Activated naive CD8-positive, alpha-beta T cell treated with anti-CD3 and anti-CD28 coated beads, Interleukin-2, amount 50 U/mL, for 24 hours (primary cell): ENCODE measurements around the gene PPM1E.
"Not testable (repeated sequence)": the region's sequence is repeated elsewhere in the genome, so short reads cannot be mapped to it uniquely, and the experiment has no call there.

Experiments used
- ATAC-seq: fragments of 150-1000 bp; cut with Tn5 transposase; one replicate; pipeline ENCODE4 v1.10.0; 2021
- DNase-seq: peaks from one replicate; pipeline ENCODE4 v3.0.0; 2021
- H3K27ac Mint-ChIP-seq: one replicate; pipeline ENCODE4 v1.8.0; 2021; ENCODE audit warnings: mild to moderate bottlenecking, mixed read lengths
- H3K27me3 Mint-ChIP-seq: one replicate; pipeline ENCODE4 v1.8.0; 2021; ENCODE audit warnings: mixed read lengths
- H3K36me3 Mint-ChIP-seq: one replicate; pipeline ENCODE4 v1.8.0; 2021; ENCODE audit warnings: low read depth, mixed read lengths
- H3K4me1 Mint-ChIP-seq: one replicate; pipeline ENCODE4 v1.8.0; 2021; ENCODE audit warnings: mixed read lengths
- H3K4me3 Mint-ChIP-seq: one replicate; pipeline ENCODE4 v1.8.0; 2021; ENCODE audit warnings: mild to moderate bottlenecking, moderate library complexity, mixed read lengths
- H3K9me3 Mint-ChIP-seq: one replicate; pipeline ENCODE4 v1.8.0; 2021; ENCODE audit warnings: mixed read lengths

The PPM1E gene

DNA sequence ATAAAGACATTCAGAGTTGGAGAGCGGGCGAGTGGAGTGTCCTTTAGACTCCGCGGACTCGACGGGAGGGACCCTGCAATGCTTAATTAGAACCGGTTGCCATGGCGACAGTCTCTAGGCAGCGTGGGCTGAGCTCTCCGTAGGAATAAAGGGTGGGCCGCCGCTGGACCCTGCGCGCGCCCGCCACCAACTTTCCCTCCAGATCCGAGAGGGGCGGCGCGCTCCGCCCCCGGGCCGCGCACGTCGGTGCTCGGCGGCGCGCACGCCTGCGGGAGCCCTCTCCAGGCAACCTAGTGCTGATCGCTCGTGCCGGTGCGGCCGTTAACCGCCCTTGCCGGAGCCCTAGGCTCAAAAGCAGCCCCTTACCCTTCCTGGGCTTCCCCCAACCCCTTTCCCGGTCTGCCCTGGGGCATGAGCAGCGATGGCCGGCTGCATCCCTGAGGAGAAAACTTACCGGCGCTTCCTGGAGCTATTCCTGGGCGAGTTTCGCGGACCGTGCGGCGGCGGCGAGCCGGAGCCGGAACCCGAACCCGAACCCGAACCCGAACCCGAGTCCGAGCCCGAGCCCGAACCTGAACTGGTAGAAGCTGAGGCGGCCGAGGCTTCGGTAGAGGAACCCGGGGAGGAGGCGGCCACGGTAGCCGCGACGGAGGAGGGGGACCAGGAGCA, at the start of gene PPM1E:
PPM1E (plus strand) TSS at position 278 of the 669 bp plus-strand sequence.
- Mint-ChIP-seq H3K27ac (peak within 1 kb of the TSS; percentile 10), H3K27me3 (peaks cover 53% of the 10 kb centered on the region), H3K36me3 (no peaks in the 10 kb centered on the region), H3K4me3 (peak within 1 kb of the TSS; percentile 85), H3K4me1 (peaks cover 11% of the 10 kb centered on the region), H3K9me3 (no peaks in the 10 kb centered on the region)
- ATAC-seq (peak; percentile 82), DNase-seq (peak; percentile 59)

DNA sequence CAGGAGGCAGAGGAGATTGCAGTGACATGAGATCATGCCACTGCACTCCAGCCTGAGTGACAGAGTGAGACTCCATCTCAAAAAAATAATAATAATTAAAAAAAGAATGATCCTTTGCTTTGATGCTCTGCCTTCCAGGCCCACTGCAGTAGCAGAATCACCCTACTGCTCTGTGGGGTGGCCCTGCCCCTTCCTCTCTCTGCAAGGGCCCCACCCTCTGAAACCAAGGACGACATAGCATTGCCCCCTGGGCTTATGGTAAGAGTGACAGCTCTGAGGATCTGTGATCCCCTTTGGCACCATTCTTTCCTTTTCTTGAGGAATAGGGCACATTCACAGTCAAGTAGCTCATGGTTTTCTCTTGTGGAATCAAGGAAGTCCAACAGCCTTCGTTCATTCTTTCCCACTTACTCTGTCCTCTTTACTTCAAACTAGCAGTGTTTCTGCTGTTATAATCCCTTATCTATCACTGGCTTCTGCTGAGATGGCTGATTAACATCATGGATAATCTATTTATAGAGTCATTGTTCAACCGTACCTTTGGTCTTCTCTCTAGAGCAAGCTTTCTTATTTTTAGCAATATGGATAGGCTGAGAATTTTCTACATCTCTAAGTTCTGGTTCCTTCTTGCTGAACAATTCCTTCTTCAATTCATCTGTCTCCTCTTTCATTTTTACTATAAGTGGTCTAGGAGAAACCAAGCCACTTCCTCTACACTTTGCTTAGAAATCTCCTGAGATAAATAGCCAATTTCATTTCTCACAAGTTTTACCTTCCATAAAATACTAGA, 49.1 kb upstream of the PPM1E start:
- no peak for ATAC-seq
- Mint-ChIP-seq H3K9me3 (no peaks in the 10 kb centered on the region), H3K4me1 (peaks cover 13% of the 10 kb centered on the region)

DNA sequence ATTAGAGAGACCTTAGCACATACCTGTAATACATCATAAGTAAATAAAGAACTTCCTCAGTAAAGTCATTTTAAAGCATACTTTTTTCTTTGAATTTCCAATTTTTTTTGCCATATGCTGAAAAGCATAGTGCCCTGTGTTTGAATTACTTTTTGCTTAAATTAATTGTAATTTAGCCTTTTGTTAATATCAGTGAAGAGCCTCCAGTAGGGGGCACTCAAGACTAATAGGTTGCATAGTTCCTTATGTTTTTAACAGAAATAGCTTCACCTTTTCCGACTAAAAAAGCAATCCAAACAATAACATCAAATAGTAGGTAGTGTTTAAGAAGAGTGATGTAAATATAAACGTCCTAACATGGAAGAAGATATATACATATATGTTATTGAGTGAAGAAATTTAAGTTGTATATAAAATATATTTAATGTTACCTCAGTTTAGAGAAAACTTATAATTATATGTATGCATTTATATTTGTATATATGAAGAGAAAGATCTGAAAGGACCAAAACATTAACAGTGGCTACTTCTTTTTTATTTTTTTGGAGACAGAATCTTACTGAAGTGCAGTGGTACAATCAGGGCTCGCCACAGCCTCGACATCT, 44.6 kb upstream of the PPM1E start:
- peaks cover 33% of the 10 kb centered on the region for H3K36me3 Mint-ChIP-seq
- DNase-seq (peak; percentile 29), ATAC-seq (no peak)
- no peaks in the 10 kb centered on the region for H3K27me3 Mint-ChIP-seq
- no peaks in the 10 kb centered on the region for H3K9me3 Mint-ChIP-seq
- H3K4me3 Mint-ChIP-seq: no peak overlapping the region
- H3K4me1 Mint-ChIP-seq: peaks cover 8% of the 10 kb centered on the region
- no peak overlapping the region for H3K27ac Mint-ChIP-seq

More for the DNA sequence above, 49.1 kb upstream of the PPM1E start:
- peaks cover 31% of the 10 kb centered on the region for H3K36me3 Mint-ChIP-seq
- no peak overlapping the region for H3K27ac Mint-ChIP-seq
- DNase-seq: no peak
- no peaks in the 10 kb centered on the region for H3K27me3 Mint-ChIP-seq
- H3K4me3 Mint-ChIP-seq: no peak overlapping the region

DNA sequence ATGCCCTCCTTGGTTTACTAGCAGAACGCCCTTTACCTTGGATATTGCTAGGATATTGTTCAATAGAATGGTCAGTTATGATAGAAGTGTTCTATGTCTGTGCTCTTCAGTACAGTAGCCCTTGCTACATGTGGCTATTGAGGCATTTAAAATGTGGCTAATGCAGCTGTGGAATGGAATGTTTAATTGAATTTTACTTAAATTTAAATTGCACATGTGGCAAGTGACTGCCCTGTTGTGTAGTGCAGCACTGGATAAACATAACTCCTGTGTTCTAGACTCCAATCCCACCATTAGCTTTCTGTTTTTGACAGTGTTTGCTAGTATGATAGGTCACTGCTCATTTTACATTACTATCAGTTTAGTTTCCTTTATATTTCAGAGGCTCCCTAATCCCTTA, 33.4 kb upstream of the PPM1E start:
- no peak for ATAC-seq

DNA sequence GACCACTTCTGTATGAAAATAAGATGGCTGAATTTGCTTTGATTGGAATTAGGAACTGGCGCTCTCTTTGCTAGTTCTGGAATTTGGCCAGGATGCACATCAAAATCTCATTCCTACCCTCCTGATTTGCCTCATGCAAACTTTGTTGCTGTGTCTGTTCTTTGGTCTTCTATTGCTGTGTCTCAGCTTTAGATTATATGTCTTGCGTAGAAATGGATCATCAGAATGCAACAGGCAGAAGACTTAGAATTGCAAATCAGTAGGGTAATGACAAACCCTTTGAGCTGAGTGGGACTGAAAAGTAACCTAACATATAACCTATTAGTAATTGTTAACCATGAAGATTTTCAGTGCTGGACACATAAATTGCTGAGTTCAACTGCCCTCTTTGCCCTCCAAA, 33.0 kb upstream of the PPM1E start:
- Mint-ChIP-seq H3K4me1 (no peaks in the 10 kb centered on the region), H3K27ac (no peak overlapping the region), H3K9me3 (no peaks in the 10 kb centered on the region), H3K27me3 (no peaks in the 10 kb centered on the region), H3K36me3 (peaks cover 18% of the 10 kb centered on the region), H3K4me3 (no peak overlapping the region)
- ATAC-seq (no peak), DNase-seq (no peak)

More for the DNA sequence above, 33.4 kb upstream of the PPM1E start:
- Mint-ChIP-seq H3K36me3 (peaks cover 18% of the 10 kb centered on the region), H3K4me1 (no peaks in the 10 kb centered on the region), H3K4me3 (no peak overlapping the region), H3K9me3 (no peaks in the 10 kb centered on the region), H3K27ac (no peak overlapping the region), H3K27me3 (no peaks in the 10 kb centered on the region)
- DNase-seq: no peak

DNA sequence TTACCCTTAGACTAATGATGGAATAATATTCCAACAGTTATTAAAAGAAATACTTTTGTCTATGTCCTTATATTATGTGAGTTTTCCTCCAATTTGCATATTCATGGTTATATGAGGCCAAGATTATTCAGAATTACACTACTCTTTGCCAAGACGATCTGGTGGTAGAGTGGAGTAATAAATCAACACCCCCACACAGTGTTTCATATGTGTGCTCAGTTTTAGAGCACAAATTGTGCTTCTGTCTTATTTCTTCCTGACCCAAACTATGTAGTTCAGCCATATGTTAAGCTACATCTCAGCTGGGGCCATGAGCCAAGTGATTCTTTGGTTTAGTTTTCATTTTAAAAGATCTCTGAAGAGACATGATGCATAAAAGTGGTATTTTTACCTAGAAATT, 26.9 kb upstream of the PPM1E start:
- DNase-seq: no peak
- Mint-ChIP-seq H3K4me3 (no peak overlapping the region), H3K27me3 (no peaks in the 10 kb centered on the region), H3K27ac (no peak overlapping the region), H3K4me1 (no peaks in the 10 kb centered on the region), H3K9me3 (no peaks in the 10 kb centered on the region), H3K36me3 (peaks cover 7% of the 10 kb centered on the region)
- no peak for ATAC-seq

DNA sequence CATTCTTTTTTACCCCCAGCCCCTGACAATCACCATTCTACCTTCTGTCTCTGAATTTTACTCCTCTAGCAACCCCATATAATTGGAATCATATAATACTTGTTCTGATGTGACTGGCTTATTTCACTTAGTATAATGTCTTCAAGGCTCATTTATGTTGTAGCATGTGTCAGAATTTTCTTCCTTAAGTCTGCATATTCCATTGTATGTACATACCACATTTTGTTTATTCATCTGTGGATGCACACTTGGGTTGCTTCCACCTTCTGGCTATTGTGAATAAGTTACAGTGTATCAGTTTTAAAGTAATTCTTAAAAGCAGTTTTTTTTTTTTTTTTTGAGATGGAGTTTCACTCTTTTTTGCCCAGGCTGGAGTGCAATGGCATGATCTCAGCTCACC, 24.7 kb upstream of the PPM1E start:
- no peaks in the 10 kb centered on the region for H3K4me1 Mint-ChIP-seq
- no peak overlapping the region for H3K4me3 Mint-ChIP-seq
- H3K27ac Mint-ChIP-seq: no peak overlapping the region
- peaks cover 6% of the 10 kb centered on the region for H3K36me3 Mint-ChIP-seq
- no peak for ATAC-seq
- no peaks in the 10 kb centered on the region for H3K27me3 Mint-ChIP-seq
- H3K9me3 Mint-ChIP-seq: no peaks in the 10 kb centered on the region
- DNase-seq: no peak

DNA sequence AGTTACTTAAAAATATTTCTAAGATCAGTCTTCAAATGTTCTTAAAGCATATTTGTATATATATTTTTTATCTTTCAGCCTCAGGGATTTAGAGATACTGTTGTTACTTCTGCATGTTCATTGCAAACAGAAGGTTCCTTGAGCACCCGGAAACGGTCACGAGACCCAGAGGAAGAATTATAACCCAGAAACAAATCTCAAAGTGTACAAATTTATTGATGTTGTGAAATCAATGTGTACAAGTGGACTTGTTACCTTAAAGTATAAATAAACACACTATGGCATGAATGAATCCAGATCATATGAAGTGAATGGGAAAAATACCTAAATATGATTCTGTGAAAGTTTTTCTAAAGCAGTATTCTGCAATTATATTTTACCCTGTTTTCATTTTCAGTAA, 21.6 kb upstream of the PPM1E start:
- H3K27ac Mint-ChIP-seq: no peak overlapping the region
- peaks cover under 1% of the 10 kb centered on the region for H3K36me3 Mint-ChIP-seq
- no peaks in the 10 kb centered on the region for H3K9me3 Mint-ChIP-seq
- no peak overlapping the region for H3K4me3 Mint-ChIP-seq
- DNase-seq (no peak), ATAC-seq (no peak)
- no peaks in the 10 kb centered on the region for H3K27me3 Mint-ChIP-seq
- H3K4me1 Mint-ChIP-seq: no peaks in the 10 kb centered on the region

DNA sequence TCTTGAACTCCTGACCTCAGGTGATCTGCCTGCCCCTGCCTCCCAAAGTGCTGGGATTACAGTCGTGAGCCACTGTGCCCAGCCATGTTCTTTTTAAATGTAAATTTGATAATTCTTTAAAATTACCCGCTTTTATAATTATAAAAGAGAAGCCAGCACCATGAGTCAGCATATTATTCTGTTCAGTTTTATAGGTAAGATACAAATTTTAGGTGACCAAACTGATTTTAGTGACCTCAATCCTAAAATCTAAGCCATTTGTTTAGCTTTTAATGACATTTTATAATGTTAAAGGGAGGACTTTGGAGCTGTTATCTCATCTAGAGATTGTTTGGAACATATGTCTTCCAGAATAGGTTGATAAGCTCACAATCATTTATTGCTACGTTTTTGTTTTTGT, 20.8 kb upstream of the PPM1E start:
- no peaks in the 10 kb centered on the region for H3K27me3 Mint-ChIP-seq
- H3K4me1 Mint-ChIP-seq: no peaks in the 10 kb centered on the region
- no peaks in the 10 kb centered on the region for H3K9me3 Mint-ChIP-seq
- ATAC-seq (no peak), DNase-seq (no peak)
- no peak overlapping the region for H3K27ac Mint-ChIP-seq
- H3K36me3 Mint-ChIP-seq: no peaks in the 10 kb centered on the region
- no peak overlapping the region for H3K4me3 Mint-ChIP-seq

DNA sequence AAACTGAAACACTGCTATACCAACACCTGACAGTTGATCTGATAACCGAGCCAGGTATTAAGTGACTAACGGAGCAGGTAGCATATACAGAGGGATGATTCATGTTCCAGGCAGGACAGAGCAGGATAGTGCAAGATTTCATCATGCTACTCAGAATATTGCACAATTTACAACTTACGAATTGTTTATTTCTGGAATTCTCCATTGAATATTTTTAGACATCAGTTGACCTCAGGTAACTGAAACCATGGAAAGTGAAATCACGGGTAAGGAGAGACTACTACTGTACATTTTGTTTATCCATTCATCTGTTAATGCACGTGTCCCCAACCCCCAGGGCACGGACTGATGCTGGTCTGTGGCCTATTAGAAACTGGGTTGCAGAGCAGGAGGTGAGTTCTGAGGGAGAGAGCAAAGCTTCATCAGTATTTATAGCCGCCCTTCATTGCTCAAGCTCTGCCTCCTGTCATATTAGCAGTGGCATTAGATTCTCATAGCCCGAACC, 14.5 kb upstream of the PPM1E start:
- no peak overlapping the region for H3K4me3 Mint-ChIP-seq
- no peak overlapping the region for H3K27ac Mint-ChIP-seq
- no peak for DNase-seq
- H3K36me3 Mint-ChIP-seq: no peaks in the 10 kb centered on the region
- no peaks in the 10 kb centered on the region for H3K4me1 Mint-ChIP-seq
- no peak for ATAC-seq
- no peaks in the 10 kb centered on the region for H3K9me3 Mint-ChIP-seq
- no peaks in the 10 kb centered on the region for H3K27me3 Mint-ChIP-seq

DNA sequence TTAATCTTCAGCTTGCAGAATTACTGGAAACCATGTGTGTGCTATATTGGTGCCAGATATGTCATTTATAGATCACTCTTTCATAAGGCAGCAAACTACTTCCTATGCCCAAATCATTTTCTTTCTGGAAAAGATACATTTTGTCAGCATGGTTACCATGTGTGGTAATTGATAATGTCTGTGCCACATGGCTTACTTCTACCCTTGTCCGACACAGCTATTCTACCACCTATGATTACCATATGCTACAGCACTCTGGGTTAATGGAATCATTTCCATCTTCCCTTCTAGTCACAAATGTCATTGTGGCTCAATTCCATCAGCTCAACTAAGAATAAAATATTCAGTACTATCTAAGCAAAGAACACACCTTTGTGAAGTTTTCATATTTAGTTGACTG, 8.0 kb upstream of the PPM1E start:
- H3K4me1 Mint-ChIP-seq: no peaks in the 10 kb centered on the region
- H3K27me3 Mint-ChIP-seq: peaks cover 2% of the 10 kb centered on the region
- DNase-seq (no peak), ATAC-seq (no peak)
- no peaks in the 10 kb centered on the region for H3K36me3 Mint-ChIP-seq
- H3K9me3 Mint-ChIP-seq: no peaks in the 10 kb centered on the region
- no peak overlapping the region for H3K27ac Mint-ChIP-seq
- H3K4me3 Mint-ChIP-seq: no peak overlapping the region

DNA sequence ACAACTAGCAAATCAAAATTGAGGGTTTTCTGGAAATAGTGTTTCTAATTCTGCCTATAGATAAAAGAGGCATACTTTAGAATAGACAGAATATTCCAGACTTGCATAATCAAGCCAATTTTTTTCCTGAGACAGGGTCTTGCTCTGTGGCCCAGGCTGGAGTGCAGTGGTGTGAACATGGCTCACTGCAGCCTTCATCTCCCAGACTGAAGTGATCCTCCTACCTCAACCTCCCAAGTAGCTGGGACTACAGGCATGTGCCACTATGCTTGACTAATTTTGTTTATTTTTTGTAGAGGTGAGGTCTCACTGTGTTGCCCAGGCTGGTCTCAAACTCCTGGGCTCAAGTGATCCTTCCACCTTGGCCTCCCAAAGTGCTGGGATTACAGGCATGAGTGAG, 6.0 kb upstream of the PPM1E start:
- H3K4me1 Mint-ChIP-seq, DNase-seq, H3K9me3 Mint-ChIP-seq, H3K4me3 Mint-ChIP-seq, H3K27ac Mint-ChIP-seq, H3K27me3 Mint-ChIP-seq, H3K36me3 Mint-ChIP-seq, ATAC-seq: not testable (repeated sequence)

DNA sequence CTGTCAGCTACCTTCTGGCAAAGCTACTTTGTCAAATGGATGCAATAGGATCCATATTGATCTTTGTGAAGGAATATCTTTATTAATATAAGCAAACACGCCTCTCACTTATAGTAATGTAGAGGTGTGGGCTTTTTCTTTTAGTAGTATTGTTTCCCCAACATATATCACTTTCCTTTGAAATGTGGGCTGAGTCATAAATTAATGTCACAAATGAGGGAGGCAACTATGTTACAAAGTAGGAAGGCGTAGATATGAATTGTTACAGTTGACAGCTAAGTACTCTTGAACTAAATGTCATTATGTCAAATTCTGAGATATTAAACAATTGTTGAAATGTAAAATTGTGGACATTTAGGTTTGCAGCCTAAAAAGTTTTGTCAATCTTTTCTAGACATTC, 2.6 kb upstream of the PPM1E start:
- peaks cover 11% of the 10 kb centered on the region for H3K4me1 Mint-ChIP-seq
- H3K4me3 Mint-ChIP-seq: no peak overlapping the region
- peaks cover 30% of the 10 kb centered on the region for H3K27me3 Mint-ChIP-seq
- H3K27ac Mint-ChIP-seq: no peak overlapping the region
- ATAC-seq (no peak), DNase-seq (no peak)
- no peaks in the 10 kb centered on the region for H3K36me3 Mint-ChIP-seq
- H3K9me3 Mint-ChIP-seq: no peaks in the 10 kb centered on the region

DNA sequence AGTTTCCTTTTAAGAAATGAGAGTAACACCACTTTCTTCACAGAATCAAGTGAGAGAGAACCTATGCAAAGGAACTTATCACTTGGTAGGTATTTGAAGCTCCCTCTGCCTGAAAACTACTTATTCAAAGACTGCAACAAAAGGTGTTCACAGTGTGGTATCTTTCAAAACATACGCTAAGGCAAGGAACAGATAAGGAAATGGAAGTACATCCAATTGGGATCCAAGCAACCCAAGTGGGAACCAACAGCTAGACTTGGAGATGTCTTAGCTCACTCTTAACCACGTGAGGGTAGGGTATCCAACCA, 431 bp upstream of the PPM1E start:
- H3K4me3 Mint-ChIP-seq: peak overlapping the region; percentile 71
- DNase-seq (no peak), ATAC-seq (no peak)
- peaks cover 48% of the 10 kb centered on the region for H3K27me3 Mint-ChIP-seq
- H3K27ac Mint-ChIP-seq: no peak overlapping the region
- H3K36me3 Mint-ChIP-seq: no peaks in the 10 kb centered on the region
- H3K4me1 Mint-ChIP-seq: peaks cover 11% of the 10 kb centered on the region
- H3K9me3 Mint-ChIP-seq: no peaks in the 10 kb centered on the region
